ENCODE data around the gene ARMC3. TPM values are rescaled to one million over a fixed set of nuclear protein-coding genes. Genes with fewer than 3 reads are reported as not detected.

ARMC3 gene
- total and polyA plus RNA-seq, 7 donors = not detected

GRCh38 chr10:23055424-23056185 is 127.8 kb downstream of the ARMC3 start:
- no peak for DNase-seq
- intact Hi-C loops (cut with DNase I) = no loop called here

GRCh38 chr10:23056186-23056579 is 128.3 kb downstream of the ARMC3 start:
- WGBS, 2 donors = 28 to 64% methylated on average over 3 of the region's 3 CpGs
- Histone ChIP-seq H3K9me3 (peaks cover 0 to 2% (median 0%) of the 10 kb centered on the region in 4 donors), H3K36me3 (no peaks in the 10 kb centered on the region), H3K4me1 (no peaks in the 10 kb centered on the region), H3K27ac (no peak overlapping the region), H3K27me3 (no peaks in the 10 kb centered on the region), H3K4me3 (no peak overlapping the region)
- no peak for DNase-seq
- intact Hi-C loops (cut with DNase I) = no loop called here
- TF ChIP-seq CTCF (IDR thresholded peaks at IDR 0.05) (no peak), POLR2A (IDR thresholded peaks at IDR 0.05) (no peak), POLR2AphosphoS5 (IDR thresholded peaks at IDR 0.05) (no peak)

More at GRCh38 chr10:23055424-23056185, 127.8 kb downstream of the ARMC3 start:
- Histone ChIP-seq H3K4me3 (no peak overlapping the region), H3K4me1 (no peaks in the 10 kb centered on the region), H3K36me3 (no peaks in the 10 kb centered on the region), H3K9me3 (peaks cover 0 to 2% (median 0%) of the 10 kb centered on the region in 4 donors), H3K27ac (no peak overlapping the region), H3K27me3 (no peaks in the 10 kb centered on the region)
- no peak for TF ChIP-seq POLR2AphosphoS5 (IDR thresholded peaks at IDR 0.05)
- no peak for TF ChIP-seq CTCF (IDR thresholded peaks at IDR 0.05)
- no peak for TF ChIP-seq EP300 (IDR thresholded peaks at IDR 0.05)
- TF ChIP-seq POLR2A (IDR thresholded peaks at IDR 0.05) = no peak
- WGBS, 2 donors = 52 to 67% methylated on average over 7 of the region's 7 CpGs

- intact Hi-C loops (cut with DNase I) = no loop called here
- no peaks in the 10 kb centered on the region for H3K36me3 ChIP-seq
- no peak overlapping the region for H3K27ac ChIP-seq
- WGBS, 2 donors = 16 to 47% methylated on average over 3 of the region's 3 CpGs
- DNase-seq = no peak
- H3K27me3 ChIP-seq = no peaks in the 10 kb centered on the region
- TF ChIP-seq EP300 (IDR thresholded peaks at IDR 0.05) = no peak
- no peak for TF ChIP-seq POLR2A (IDR thresholded peaks at IDR 0.05)
- TF ChIP-seq POLR2AphosphoS5 (IDR thresholded peaks at IDR 0.05) = no peak
- TF ChIP-seq CTCF (IDR thresholded peaks at IDR 0.05) = no peak
- H3K4me1 ChIP-seq = peaks cover 0 to 7% (median 6%) of the 10 kb centered on the region in 4 donors
- no peak overlapping the region for H3K4me3 ChIP-seq
- peaks cover 0 to 2% (median 0%) of the 10 kb centered on the region in 4 donors for H3K9me3 ChIP-seq
Observed at GRCh38 chr10:23058366-23058765, 130.5 kb downstream of the ARMC3 start.

- intact Hi-C loops (cut with DNase I) = loop anchor here (10.0 kb wide), 4 partner anchors 256 to 626 kb away; partner anchors contain the start of gene PIP4K2A
- TF ChIP-seq POLR2AphosphoS5 (IDR thresholded peaks at IDR 0.05) = no peak
- DNase-seq = no peak
- Histone ChIP-seq H3K27ac (no peak overlapping the region), H3K27me3 (no peaks in the 10 kb centered on the region), H3K4me1 (peaks cover 0 to 32% (median 30%) of the 10 kb centered on the region in 4 donors), H3K9me3 (peaks cover 0 to 2% (median 0%) of the 10 kb centered on the region in 4 donors), H3K36me3 (no peaks in the 10 kb centered on the region), H3K4me3 (no peak overlapping the region)
- 49 to 59% methylated on average over 2 of the region's 2 CpGs for WGBS, 2 donors
Observed at GRCh38 chr10:23060918-23061317, 133.1 kb downstream of the ARMC3 start.

GRCh38 chr10:23063045-23063972 is 135.5 kb downstream of the ARMC3 start:
- H3K4me1 ChIP-seq = peaks cover 0 to 39% (median 34%) of the 10 kb centered on the region in 4 donors
- WGBS, 2 donors = 72 to 77% methylated on average over 20 of the region's 20 CpGs
- H3K27ac ChIP-seq = peak overlapping the region in 3 of 4 donors; percentile 12 to 79 (median 68)
- intact Hi-C loops (cut with DNase I) = loop anchor here (10.0 kb wide), 4 partner anchors 259 to 629 kb away; partner anchors contain the start of gene PIP4K2A
- H3K9me3 ChIP-seq = peaks cover 0 to 2% (median 0%) of the 10 kb centered on the region in 4 donors
- H3K36me3 ChIP-seq = no peaks in the 10 kb centered on the region
- TF ChIP-seq EP300 (IDR thresholded peaks at IDR 0.05) (no peak), POLR2AphosphoS5 (IDR thresholded peaks at IDR 0.05) (no peak), POLR2A (IDR thresholded peaks at IDR 0.05) (no peak), CTCF (IDR thresholded peaks at IDR 0.05) (no peak)
- peak overlapping the region in 3 of 4 donors; percentile 10 to 35 (median 25) for H3K4me3 ChIP-seq
- no peak for DNase-seq
- no peaks in the 10 kb centered on the region for H3K27me3 ChIP-seq
